NB4 (cell line): ENCODE data around the gene ZNF85.

ENCODE experiments used
- MYC ChIP-seq: IDR thresholded peaks from 2 replicates; pipeline ENCODE4 v1.6.1; 2011; ENCODE audit warnings: low read depth, low read length
- POLR2A ChIP-seq: IDR thresholded peaks from 2 replicates; pipeline ENCODE4 v1.6.1; 2011; ENCODE audit warnings: mild to moderate bottlenecking; ENCODE audit not compliant: insufficient read length; ENCODE audit errors: extremely low read depth
- TF ChIP-seq, protein P1 (sequence below): IDR thresholded peaks from one replicate; pipeline ENCODE4 v1.5.1; 2012; ENCODE audit warnings: low read depth, low read length

DNA sequence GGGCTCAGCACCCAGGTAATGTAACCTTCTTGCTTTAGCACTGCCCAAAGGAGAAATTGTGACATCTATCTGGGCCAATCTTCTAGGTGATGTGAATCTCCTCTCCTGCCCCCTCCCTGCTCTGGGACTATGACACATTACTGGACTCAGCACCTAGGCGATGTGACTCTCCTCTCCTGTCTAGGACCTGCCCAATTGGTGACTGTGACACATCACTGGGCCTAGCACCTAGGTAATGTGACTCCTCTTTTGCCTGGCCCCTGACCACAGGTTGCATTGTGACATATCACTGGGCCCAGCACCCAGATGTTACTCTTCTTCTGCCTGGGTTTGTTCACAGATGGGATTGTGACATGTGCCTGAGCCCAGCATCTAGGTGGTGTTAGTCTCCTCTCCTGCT is 45.0 kb downstream of the ZNF85 start:
- TF ChIP-seq, protein P1, sequence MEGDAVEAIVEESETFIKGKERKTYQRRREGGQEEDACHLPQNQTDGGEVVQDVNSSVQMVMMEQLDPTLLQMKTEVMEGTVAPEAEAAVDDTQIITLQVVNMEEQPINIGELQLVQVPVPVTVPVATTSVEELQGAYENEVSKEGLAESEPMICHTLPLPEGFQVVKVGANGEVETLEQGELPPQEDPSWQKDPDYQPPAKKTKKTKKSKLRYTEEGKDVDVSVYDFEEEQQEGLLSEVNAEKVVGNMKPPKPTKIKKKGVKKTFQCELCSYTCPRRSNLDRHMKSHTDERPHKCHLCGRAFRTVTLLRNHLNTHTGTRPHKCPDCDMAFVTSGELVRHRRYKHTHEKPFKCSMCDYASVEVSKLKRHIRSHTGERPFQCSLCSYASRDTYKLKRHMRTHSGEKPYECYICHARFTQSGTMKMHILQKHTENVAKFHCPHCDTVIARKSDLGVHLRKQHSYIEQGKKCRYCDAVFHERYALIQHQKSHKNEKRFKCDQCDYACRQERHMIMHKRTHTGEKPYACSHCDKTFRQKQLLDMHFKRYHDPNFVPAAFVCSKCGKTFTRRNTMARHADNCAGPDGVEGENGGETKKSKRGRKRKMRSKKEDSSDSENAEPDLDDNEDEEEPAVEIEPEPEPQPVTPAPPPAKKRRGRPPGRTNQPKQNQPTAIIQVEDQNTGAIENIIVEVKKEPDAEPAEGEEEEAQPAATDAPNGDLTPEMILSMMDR = no peak
- no peak for TF ChIP-seq POLR2A
- TF ChIP-seq MYC = no peak
